Glutamatergic neuron (in vitro differentiated cells): ENCODE results near the gene KCNJ14. TPM values are rescaled to one million over a fixed set of nuclear protein-coding genes. Genes with fewer than 3 reads are reported as not detected.
A peak's percentile ranks its signal among the peaks of the same experiment; 100 is the strongest.

Source experiments
- DNase-seq: peaks from one replicate; pipeline ENCODE4 v3.0.0; 2022
- H3K27ac Mint-ChIP-seq: one replicate; pipeline ENCODE4 v1.8.0; 2020; ENCODE audit warnings: mild to moderate bottlenecking, mixed read lengths, inconsistent platforms; ENCODE audit not compliant: unreplicated experiment
- H3K27me3 Mint-ChIP-seq: one replicate; pipeline ENCODE4 v1.8.0; 2020; ENCODE audit warnings: mild to moderate bottlenecking, moderate library complexity, mixed read lengths, inconsistent platforms; ENCODE audit not compliant: unreplicated experiment
- H3K36me3 Mint-ChIP-seq: one replicate; pipeline ENCODE4 v1.8.0; 2020; ENCODE audit warnings: mild to moderate bottlenecking, mixed read lengths, inconsistent platforms; ENCODE audit not compliant: unreplicated experiment
- H3K4me1 Mint-ChIP-seq: one replicate; pipeline ENCODE4 v1.8.0; 2020; ENCODE audit warnings: mild to moderate bottlenecking, low read depth, mixed read lengths, inconsistent platforms; ENCODE audit not compliant: unreplicated experiment
- H3K4me3 Mint-ChIP-seq: one replicate; pipeline ENCODE4 v1.8.0; 2020; ENCODE audit warnings: mild to moderate bottlenecking, mixed read lengths, inconsistent platforms; ENCODE audit not compliant: unreplicated experiment
- H3K9me3 Mint-ChIP-seq: one replicate; pipeline ENCODE4 v1.8.0; 2020; ENCODE audit warnings: mild to moderate bottlenecking, moderate library complexity, mixed read lengths, inconsistent platforms; ENCODE audit not compliant: unreplicated experiment
- total RNA-seq: library from RNA; stranded (reverse); fragmentation: NEBNext Ultra II Directional; extraction: Animal tissue kit (Norgen Biotek cat#: 25700); gene quantifications from one replicate; pipeline ENCODE4 v1.2.1, GENCODE V29; 2021; ENCODE audit not compliant: unreplicated experiment
- TF ChIP-seq, protein P1 (sequence below): fragments of 200-600 bp; sonication (generic); IDR thresholded peaks from one replicate; pipeline ENCODE4 v1.5.0; 2021; ENCODE audit not compliant: partially characterized antibody, unreplicated experiment

KCNJ14 gene
- total RNA-seq, 1 donor from 2014 or later: 1.0 TPM

DNA sequence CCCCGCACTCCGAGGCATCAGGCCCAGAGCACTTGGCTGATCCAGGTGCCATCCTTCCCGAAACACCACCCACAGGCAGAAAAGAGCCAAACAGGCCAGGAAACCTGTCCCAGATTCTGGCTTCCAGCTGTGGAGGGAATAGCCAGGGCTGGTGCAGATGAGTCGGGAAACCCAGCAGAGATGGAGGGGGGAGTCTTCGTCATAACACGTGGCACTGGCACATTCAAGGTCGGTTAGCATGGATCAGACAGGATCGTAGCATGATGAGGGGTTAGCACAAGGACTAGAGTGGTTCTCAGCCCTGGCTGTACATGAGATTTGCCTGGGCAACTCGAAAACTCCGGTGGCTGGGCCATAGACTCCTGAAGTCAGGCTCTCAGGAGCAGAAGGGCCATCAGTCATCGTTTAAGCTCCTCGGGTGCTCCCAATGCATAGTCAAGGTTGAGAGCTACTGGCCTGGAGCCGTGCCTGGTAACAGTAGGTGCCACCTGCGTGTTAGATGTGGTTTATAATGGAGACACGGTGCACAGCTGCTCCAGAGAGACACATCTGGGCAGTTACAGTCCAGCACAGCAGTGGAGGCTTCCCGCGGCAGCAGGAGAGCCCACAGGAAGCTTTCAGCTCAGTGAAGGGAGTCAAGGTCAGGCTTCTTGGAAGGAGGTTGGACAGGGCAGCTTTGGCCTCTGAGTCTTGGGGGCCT lies 20.1 kb downstream of the KCNJ14 start:
- H3K4me3 Mint-ChIP-seq: no peak overlapping the region
- H3K27me3 Mint-ChIP-seq: peaks cover 13% of the 10 kb centered on the region
- H3K4me1 Mint-ChIP-seq: peaks cover 8% of the 10 kb centered on the region
- TF ChIP-seq, protein P1, sequence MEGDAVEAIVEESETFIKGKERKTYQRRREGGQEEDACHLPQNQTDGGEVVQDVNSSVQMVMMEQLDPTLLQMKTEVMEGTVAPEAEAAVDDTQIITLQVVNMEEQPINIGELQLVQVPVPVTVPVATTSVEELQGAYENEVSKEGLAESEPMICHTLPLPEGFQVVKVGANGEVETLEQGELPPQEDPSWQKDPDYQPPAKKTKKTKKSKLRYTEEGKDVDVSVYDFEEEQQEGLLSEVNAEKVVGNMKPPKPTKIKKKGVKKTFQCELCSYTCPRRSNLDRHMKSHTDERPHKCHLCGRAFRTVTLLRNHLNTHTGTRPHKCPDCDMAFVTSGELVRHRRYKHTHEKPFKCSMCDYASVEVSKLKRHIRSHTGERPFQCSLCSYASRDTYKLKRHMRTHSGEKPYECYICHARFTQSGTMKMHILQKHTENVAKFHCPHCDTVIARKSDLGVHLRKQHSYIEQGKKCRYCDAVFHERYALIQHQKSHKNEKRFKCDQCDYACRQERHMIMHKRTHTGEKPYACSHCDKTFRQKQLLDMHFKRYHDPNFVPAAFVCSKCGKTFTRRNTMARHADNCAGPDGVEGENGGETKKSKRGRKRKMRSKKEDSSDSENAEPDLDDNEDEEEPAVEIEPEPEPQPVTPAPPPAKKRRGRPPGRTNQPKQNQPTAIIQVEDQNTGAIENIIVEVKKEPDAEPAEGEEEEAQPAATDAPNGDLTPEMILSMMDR: no peak
- peaks cover 13% of the 10 kb centered on the region for H3K9me3 Mint-ChIP-seq
- no peak for DNase-seq
- H3K27ac Mint-ChIP-seq: no peak overlapping the region
- H3K36me3 Mint-ChIP-seq: peaks cover 5% of the 10 kb centered on the region

DNA sequence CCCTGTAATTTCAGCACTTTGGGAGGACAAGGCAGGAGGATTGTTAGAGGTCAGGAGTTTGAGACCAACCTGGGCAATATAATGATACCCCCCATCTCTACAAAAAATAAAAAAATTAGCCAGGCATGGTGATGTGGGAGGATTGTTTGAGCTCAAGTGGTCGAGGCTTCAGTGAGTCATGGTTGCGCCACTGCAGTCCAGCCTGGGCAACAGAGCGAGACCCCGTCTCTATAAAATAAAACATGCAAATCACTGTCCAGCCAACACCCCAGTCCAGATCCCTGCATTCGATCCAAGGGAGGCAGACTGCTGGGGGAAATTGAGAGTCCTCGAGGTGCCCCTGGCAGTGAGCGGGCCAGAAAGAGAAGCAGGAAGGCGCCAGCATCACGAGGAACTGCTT lies 20.8 kb downstream of the KCNJ14 start:
- peaks cover 19% of the 10 kb centered on the region for H3K27me3 Mint-ChIP-seq
- DNase-seq: no peak
- no peak overlapping the region for H3K27ac Mint-ChIP-seq
- H3K36me3 Mint-ChIP-seq: peaks cover 5% of the 10 kb centered on the region
- H3K4me3 Mint-ChIP-seq: no peak overlapping the region
- TF ChIP-seq, protein P1: no peak
- peaks cover 16% of the 10 kb centered on the region for H3K9me3 Mint-ChIP-seq
- peaks cover 11% of the 10 kb centered on the region for H3K4me1 Mint-ChIP-seq

DNA sequence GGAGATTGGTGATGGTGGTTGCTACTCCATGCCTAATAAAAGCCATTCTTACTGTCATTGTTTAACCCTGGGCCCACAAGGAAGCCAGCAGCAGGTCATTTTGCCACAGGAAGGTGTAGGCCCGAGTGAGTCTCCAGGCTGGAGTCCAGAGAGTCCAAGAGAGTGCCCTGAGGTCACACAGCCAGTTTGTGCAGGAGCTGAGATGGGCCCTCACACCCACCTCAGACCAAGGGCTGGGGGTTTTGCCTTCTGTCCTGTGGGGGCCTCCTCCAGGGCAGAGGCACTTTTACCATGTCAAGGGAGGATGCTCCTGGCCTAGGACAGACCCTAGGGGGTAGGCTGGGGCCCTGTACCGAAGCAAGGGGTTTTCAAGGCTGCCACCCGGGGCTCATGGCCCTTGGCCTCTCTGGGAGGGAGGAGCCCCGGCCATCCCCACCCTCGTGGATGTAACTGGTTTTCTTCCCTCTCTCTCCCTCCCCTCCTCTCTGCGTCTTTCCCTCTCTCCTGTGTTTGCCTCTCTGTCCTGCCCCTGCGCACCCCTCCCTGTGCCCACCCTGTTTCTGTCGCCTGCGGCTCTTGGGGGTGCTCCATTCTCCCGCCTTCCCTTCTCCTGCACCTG lies 21.8 kb downstream of the KCNJ14 start:
- TF ChIP-seq, protein P1: no peak
- no peak for DNase-seq
- no peak overlapping the region for H3K4me3 Mint-ChIP-seq
- peaks cover 15% of the 10 kb centered on the region for H3K4me1 Mint-ChIP-seq
- H3K27me3 Mint-ChIP-seq: peaks cover 22% of the 10 kb centered on the region
- H3K9me3 Mint-ChIP-seq: peaks cover 23% of the 10 kb centered on the region
- H3K36me3 Mint-ChIP-seq: peaks cover 5% of the 10 kb centered on the region
- H3K27ac Mint-ChIP-seq: no peak overlapping the region

DNA sequence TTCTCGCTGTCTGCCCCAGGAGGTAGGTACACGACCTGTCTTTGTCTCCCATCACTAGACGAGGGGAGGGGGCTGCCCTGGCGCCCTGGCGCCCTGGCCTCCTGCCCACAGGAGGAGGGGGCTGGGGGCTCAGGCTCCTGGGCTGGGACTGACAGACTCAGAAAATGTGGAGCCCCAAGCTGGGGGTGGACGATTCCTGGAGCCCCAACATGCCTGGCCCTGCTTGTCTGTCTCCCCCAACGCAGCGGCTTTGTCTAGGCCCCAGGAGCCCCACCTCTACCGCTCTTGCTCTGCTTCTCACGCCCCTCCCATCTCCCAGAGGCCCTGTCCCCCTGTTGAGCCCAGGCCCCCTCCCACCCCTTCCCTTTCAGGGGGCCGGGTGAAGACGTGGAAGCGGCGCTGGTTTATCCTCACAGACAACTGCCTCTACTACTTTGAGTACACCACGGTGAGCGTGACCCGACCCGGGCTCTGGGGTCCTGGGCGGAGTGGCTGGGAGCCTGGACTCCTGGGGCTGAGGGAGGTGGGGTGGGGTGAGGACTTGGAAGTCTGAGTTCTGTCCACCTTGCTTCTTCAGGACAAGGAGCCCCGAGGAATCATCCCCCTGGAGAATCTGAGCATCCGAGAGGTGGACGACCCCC lies 22.4 kb downstream of the KCNJ14 start:
- TF ChIP-seq, protein P1: no peak
- Mint-ChIP-seq H3K9me3 (peaks cover 26% of the 10 kb centered on the region), H3K27me3 (peaks cover 21% of the 10 kb centered on the region), H3K36me3 (peaks cover 5% of the 10 kb centered on the region), H3K4me3 (no peak overlapping the region), H3K27ac (no peak overlapping the region), H3K4me1 (peaks cover 19% of the 10 kb centered on the region)
- peak; percentile 13 for DNase-seq
